ENCODE data around the gene STK32C.
"Not testable (repeated sequence)": the region's sequence is repeated elsewhere in the genome, so short reads cannot be mapped to it uniquely, and the experiment has no call there.

The STK32C gene

DNA sequence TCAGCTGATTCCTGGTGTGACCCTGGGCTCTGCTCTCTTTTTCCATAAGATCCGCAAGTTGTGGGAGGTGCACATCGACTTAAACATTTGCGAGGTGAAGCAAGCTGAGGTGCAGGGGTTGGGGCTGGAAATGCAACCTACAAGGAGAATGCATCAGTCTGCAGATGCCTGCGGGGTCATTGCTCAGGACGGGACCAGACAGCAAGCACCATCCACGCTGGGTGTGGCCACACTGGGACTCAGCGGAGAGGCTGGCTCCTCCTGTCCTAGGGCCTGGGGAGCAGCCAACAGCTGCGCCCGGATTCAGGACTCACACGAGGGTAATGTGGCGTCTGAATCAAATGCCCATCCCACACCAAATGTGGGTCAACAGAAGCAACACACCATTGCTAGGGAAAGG, 33.8 kb downstream of the STK32C start:
- no peaks in the 10 kb centered on the region for H3K4me1 ChIP-seq (ENCODE audit: control insufficient read depth, low read depth, low read length)
- H3K9ac ChIP-seq (ENCODE audit: low read length): no peak overlapping the region
- H3K4me3 ChIP-seq (ENCODE audit: low read length): no peak overlapping the region
- H3K36me3 ChIP-seq (ENCODE audit: control insufficient read depth, low read depth, low read length): no peaks in the 10 kb centered on the region
- H3K27me3 ChIP-seq (ENCODE audit: control insufficient read depth, insufficient read depth, low read length): no peaks in the 10 kb centered on the region
- no peaks in the 10 kb centered on the region for H3K9me3 ChIP-seq (ENCODE audit: control insufficient read depth, low read depth, low read length)
- no peak overlapping the region for H3K27ac ChIP-seq (ENCODE audit: low read length)

GRCh38 chr10:132273304-132273944, 34.3 kb downstream of the STK32C start:
- H3K36me3 ChIP-seq (ENCODE audit: control insufficient read depth, low read depth, low read length): no peaks in the 10 kb centered on the region

GRCh38 chr10:132272231-132272971, 35.3 kb downstream of the STK32C start:
- Histone ChIP-seq H3K4me1 (ENCODE audit: control insufficient read depth, low read depth, low read length) (no peaks in the 10 kb centered on the region), H3K9ac (ENCODE audit: low read length) (no peak overlapping the region), H3K4me3 (ENCODE audit: low read length) (no peak overlapping the region), H3K27me3 (ENCODE audit: control insufficient read depth, insufficient read depth, low read length) (no peaks in the 10 kb centered on the region), H3K27ac (ENCODE audit: low read length) (no peak overlapping the region), H3K9me3 (ENCODE audit: control insufficient read depth, low read depth, low read length) (no peaks in the 10 kb centered on the region), H3K36me3 (ENCODE audit: control insufficient read depth, low read depth, low read length) (no peaks in the 10 kb centered on the region)

More at GRCh38 chr10:132273304-132273944, 34.3 kb downstream of the STK32C start:
- Histone ChIP-seq H3K9me3 (ENCODE audit: control insufficient read depth, low read depth, low read length) (no peaks in the 10 kb centered on the region), H3K4me3 (ENCODE audit: low read length) (no peak overlapping the region), H3K27me3 (ENCODE audit: control insufficient read depth, insufficient read depth, low read length) (no peaks in the 10 kb centered on the region), H3K27ac (ENCODE audit: low read length) (no peak overlapping the region), H3K4me1 (ENCODE audit: control insufficient read depth, low read depth, low read length) (no peaks in the 10 kb centered on the region), H3K9ac (ENCODE audit: low read length) (no peak overlapping the region)

GRCh38 chr10:132271458-132272230, 36.1 kb downstream of the STK32C start:
- no peak overlapping the region for H3K9ac ChIP-seq (ENCODE audit: low read length)
- no peaks in the 10 kb centered on the region for H3K27me3 ChIP-seq (ENCODE audit: control insufficient read depth, insufficient read depth, low read length)
- no peaks in the 10 kb centered on the region for H3K4me1 ChIP-seq (ENCODE audit: control insufficient read depth, low read depth, low read length)
- H3K36me3 ChIP-seq (ENCODE audit: control insufficient read depth, low read depth, low read length): no peaks in the 10 kb centered on the region
- H3K27ac ChIP-seq (ENCODE audit: low read length): no peak overlapping the region
- no peaks in the 10 kb centered on the region for H3K9me3 ChIP-seq (ENCODE audit: control insufficient read depth, low read depth, low read length)
- H3K4me3 ChIP-seq (ENCODE audit: low read length): no peak overlapping the region

- no peak overlapping the region for H3K4me3 ChIP-seq (ENCODE audit: low read length)
- no peaks in the 10 kb centered on the region for H3K36me3 ChIP-seq (ENCODE audit: control insufficient read depth, low read depth, low read length)
- H3K27ac ChIP-seq (ENCODE audit: low read length): no peak overlapping the region
- H3K9me3 ChIP-seq (ENCODE audit: control insufficient read depth, low read depth, low read length): no peaks in the 10 kb centered on the region
- peaks cover 4% of the 10 kb centered on the region for H3K4me1 ChIP-seq (ENCODE audit: control insufficient read depth, low read depth, low read length)
- no peak overlapping the region for H3K9ac ChIP-seq (ENCODE audit: low read length)
- H3K27me3 ChIP-seq (ENCODE audit: control insufficient read depth, insufficient read depth, low read length): no peaks in the 10 kb centered on the region
Measured at GRCh38 chr10:132270721-132271457, 36.9 kb downstream of the STK32C start.

GRCh38 chr10:132270256-132270655, 37.5 kb downstream of the STK32C start:
- Histone ChIP-seq H3K4me3 (ENCODE audit: low read length) (no peak overlapping the region), H3K27me3 (ENCODE audit: control insufficient read depth, insufficient read depth, low read length) (no peaks in the 10 kb centered on the region), H3K27ac (ENCODE audit: low read length) (no peak overlapping the region), H3K36me3 (ENCODE audit: control insufficient read depth, low read depth, low read length) (no peaks in the 10 kb centered on the region), H3K9me3 (ENCODE audit: control insufficient read depth, low read depth, low read length) (no peaks in the 10 kb centered on the region), H3K9ac (ENCODE audit: low read length) (no peak overlapping the region), H3K4me1 (ENCODE audit: control insufficient read depth, low read depth, low read length) (peaks cover 4% of the 10 kb centered on the region)

DNA sequence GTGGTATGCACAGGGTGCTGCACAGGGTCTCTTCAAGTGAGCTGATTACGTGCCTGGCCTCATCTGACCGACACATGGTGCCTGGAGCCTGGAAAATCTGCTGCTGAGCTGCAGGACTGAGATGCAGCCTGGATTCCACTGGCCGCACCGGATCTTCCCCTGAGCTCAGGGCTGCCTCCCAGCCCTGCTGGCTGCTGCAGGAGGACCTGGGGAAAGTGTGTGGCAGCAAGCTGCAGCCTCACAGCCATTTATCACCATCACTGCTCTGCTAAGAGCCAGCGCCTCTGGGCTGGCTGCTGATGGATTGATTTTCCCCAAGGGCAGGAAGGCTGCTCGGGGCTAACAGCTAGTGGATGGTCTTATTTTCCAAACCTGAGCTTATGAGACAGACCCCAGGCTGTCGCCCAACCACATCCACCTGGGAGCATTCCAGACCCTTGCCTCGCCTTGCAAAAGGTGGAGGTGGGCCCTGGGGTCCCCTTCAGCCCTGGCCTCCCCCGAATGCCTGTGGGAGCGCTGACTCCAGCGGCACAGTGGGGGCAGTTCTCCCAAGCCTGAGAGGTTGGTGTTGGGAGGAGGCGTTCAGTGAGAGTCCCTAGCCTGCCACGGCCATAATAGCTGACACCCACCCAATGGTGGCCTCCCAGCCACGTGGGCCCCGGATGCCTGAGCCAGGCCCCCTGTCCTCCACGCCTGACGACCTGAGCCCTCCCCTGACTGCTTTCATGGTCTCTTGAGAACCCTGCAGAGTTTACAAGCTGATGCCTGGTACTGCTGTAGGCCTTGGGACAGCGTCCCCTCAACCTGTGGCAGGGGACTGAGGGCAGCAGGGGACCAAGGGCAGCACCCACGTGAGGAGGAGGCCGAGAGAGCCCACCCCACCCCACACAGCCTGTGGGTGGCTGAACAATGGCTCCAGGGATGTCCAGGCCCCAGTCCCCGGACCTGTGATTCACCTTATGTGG, 38.2 kb downstream of the STK32C start:
- no peaks in the 10 kb centered on the region for H3K27me3 ChIP-seq (ENCODE audit: control insufficient read depth, insufficient read depth, low read length)
- H3K9ac ChIP-seq (ENCODE audit: low read length): no peak overlapping the region
- no peak overlapping the region for H3K27ac ChIP-seq (ENCODE audit: low read length)
- H3K4me3 ChIP-seq (ENCODE audit: low read length): no peak overlapping the region
- no peaks in the 10 kb centered on the region for H3K9me3 ChIP-seq (ENCODE audit: control insufficient read depth, low read depth, low read length)
- peaks cover 4% of the 10 kb centered on the region for H3K4me1 ChIP-seq (ENCODE audit: control insufficient read depth, low read depth, low read length)
- H3K36me3 ChIP-seq (ENCODE audit: control insufficient read depth, low read depth, low read length): no peaks in the 10 kb centered on the region

DNA sequence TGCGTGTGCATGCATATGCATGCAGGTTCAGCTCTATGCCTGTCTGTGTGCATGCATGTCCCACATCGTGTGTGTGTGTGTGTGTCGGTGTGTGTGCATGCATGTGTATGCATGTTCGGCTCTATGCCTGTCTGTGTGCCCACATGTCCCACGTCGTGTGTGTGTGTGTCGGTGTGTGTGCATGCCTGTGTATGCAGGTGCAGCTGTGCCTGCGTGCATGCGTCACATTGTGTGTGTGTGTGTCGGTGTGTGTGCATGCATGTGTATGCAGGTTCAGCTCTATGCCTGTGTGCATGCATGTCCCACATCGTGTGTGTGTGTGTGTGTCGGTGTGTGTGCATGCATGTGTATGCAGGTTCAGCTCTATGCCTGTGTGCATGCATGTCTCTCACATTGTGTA, 39.8 kb downstream of the STK32C start:
- H3K9me3 ChIP-seq (ENCODE audit: control insufficient read depth, low read depth, low read length); H3K4me3 ChIP-seq (ENCODE audit: low read length); H3K9ac ChIP-seq (ENCODE audit: low read length); H3K27me3 ChIP-seq (ENCODE audit: control insufficient read depth, insufficient read depth, low read length); H3K36me3 ChIP-seq (ENCODE audit: control insufficient read depth, low read depth, low read length); H3K27ac ChIP-seq (ENCODE audit: low read length); H3K4me1 ChIP-seq (ENCODE audit: control insufficient read depth, low read depth, low read length): not testable (repeated sequence)

- no peak overlapping the region for H3K4me3 ChIP-seq (ENCODE audit: low read length)
- no peaks in the 10 kb centered on the region for H3K36me3 ChIP-seq (ENCODE audit: control insufficient read depth, low read depth, low read length)
- no peak overlapping the region for H3K27ac ChIP-seq (ENCODE audit: low read length)
- H3K4me1 ChIP-seq (ENCODE audit: control insufficient read depth, low read depth, low read length): peaks cover 4% of the 10 kb centered on the region
- H3K9ac ChIP-seq (ENCODE audit: low read length): no peak overlapping the region
- H3K27me3 ChIP-seq (ENCODE audit: control insufficient read depth, insufficient read depth, low read length): no peaks in the 10 kb centered on the region
- H3K9me3 ChIP-seq (ENCODE audit: control insufficient read depth, low read depth, low read length): no peaks in the 10 kb centered on the region
Measured at GRCh38 chr10:132266594-132267161, 41.1 kb downstream of the STK32C start.

DNA sequence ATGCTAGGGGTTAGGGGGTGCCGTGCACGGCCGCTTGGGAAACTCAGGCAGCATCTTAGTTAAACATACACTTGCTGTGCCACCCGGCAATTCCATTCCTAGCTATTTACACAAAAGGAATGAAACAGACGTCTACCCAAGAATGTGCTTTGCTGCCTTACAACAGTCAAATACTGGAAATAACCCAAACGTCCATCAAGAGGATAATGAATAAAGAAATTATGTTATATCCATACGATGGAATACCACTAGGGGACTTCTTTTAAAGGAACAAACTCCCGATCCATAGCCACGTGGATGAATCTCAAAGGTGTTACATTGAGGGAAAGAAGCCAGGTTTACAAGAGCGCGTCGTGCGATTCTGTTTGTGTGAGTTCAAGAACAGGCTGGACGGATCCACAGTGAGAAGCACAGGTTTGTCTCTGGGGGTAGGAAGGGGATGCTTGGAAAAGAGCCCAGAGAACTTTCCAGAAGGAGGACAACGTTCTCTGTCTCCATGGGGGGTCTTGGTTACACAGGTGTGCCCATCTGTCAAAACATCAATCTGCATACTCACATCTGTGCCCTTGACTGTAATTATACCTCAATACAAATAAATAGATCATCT, 41.8 kb downstream of the STK32C start:
- no peak overlapping the region for H3K27ac ChIP-seq (ENCODE audit: low read length)
- H3K9ac ChIP-seq (ENCODE audit: low read length): no peak overlapping the region
- H3K27me3 ChIP-seq (ENCODE audit: control insufficient read depth, insufficient read depth, low read length): no peaks in the 10 kb centered on the region
- no peak overlapping the region for H3K4me3 ChIP-seq (ENCODE audit: low read length)
- H3K36me3 ChIP-seq (ENCODE audit: control insufficient read depth, low read depth, low read length): no peaks in the 10 kb centered on the region
- peaks cover 4% of the 10 kb centered on the region for H3K4me1 ChIP-seq (ENCODE audit: control insufficient read depth, low read depth, low read length)
- no peaks in the 10 kb centered on the region for H3K9me3 ChIP-seq (ENCODE audit: control insufficient read depth, low read depth, low read length)

Data from iPS-18a (cell line).